ENCODE results near the gene RNF175.

DNA sequence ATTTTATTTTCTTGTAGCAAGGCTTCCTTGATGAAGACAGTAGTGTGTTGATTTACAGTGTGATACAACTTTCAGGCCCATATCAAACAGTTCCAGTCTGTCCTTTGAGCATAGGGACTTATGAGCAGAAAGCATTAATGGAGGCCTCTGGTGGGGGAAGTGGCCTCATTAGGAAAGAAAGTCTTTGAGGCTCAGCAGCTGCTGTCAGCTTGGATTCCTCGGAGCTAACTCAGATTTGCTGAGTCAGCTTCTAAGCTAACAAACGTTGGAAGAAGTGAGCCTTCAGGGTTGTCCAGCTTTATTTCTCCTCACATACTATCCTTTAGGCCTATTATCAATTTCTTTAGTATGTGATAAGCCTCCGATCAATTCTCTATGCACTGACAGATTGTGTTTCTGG, 44.9 kb upstream of the RNF175 start:
- no peak for TF ChIP-seq EZH2phosphoT487 (IDR thresholded peaks at IDR 0.05; ENCODE audit: borderline replicate concordance)
- TF ChIP-seq, protein P1, sequence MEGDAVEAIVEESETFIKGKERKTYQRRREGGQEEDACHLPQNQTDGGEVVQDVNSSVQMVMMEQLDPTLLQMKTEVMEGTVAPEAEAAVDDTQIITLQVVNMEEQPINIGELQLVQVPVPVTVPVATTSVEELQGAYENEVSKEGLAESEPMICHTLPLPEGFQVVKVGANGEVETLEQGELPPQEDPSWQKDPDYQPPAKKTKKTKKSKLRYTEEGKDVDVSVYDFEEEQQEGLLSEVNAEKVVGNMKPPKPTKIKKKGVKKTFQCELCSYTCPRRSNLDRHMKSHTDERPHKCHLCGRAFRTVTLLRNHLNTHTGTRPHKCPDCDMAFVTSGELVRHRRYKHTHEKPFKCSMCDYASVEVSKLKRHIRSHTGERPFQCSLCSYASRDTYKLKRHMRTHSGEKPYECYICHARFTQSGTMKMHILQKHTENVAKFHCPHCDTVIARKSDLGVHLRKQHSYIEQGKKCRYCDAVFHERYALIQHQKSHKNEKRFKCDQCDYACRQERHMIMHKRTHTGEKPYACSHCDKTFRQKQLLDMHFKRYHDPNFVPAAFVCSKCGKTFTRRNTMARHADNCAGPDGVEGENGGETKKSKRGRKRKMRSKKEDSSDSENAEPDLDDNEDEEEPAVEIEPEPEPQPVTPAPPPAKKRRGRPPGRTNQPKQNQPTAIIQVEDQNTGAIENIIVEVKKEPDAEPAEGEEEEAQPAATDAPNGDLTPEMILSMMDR (conservative IDR thresholded peaks at IDR 0.05; ENCODE audit: low read length), result no peak
